Measurements from ENCODE around the gene LEP. TPM values are rescaled to one million over a fixed set of nuclear protein-coding genes. Genes with fewer than 3 reads are reported as not detected.

Gene LEP
- total and polyA plus RNA-seq, 7 donors: 0.08 to 0.78 (median 0.30) TPM

GRCh38 chr7:128227271-128227670, 13.8 kb upstream of the LEP start:
- no peak overlapping the region for H3K27ac ChIP-seq
- 77 to 79% (median 77%) methylated on average over 3 of the region's 3 CpGs for WGBS, 3 donors

GRCh38 chr7:128231021-128231420, 10.1 kb upstream of the LEP start:
- Histone ChIP-seq H3K27me3 (ENCODE audit: insufficient read depth in 3 of 3, low read length in 2 of 3) (peaks cover 0 to 9% (median 1%) of the 10 kb centered on the region in 3 donors), H3K27ac (no peak overlapping the region), H3K36me3 (ENCODE audit: insufficient read depth in 1 of 2, low read depth in 1 of 2) (no peaks in the 10 kb centered on the region), H3K4me3 (no peak overlapping the region), H3K9me3 (no peaks in the 10 kb centered on the region), H3K4me1 (no peaks in the 10 kb centered on the region)
- DNase-seq: no peak
- WGBS, 3 donors: 86 to 87% (median 87%) methylated on average over 5 of the region's 5 CpGs
- intact Hi-C loops (cut with DNase I): no loop called here
- ATAC-seq: no peak
- no peak for TF ChIP-seq CTCF (IDR thresholded peaks at IDR 0.05)

More at GRCh38 chr7:128227271-128227670, 13.8 kb upstream of the LEP start:
- TF ChIP-seq CTCF (IDR thresholded peaks at IDR 0.05): no peak
- intact Hi-C loops (cut with DNase I): no loop called here
- Histone ChIP-seq H3K9me3 (no peaks in the 10 kb centered on the region), H3K4me3 (no peak overlapping the region), H3K4me1 (no peaks in the 10 kb centered on the region), H3K27me3 (ENCODE audit: insufficient read depth in 3 of 3, low read length in 2 of 3) (peaks cover 0 to 16% (median 0%) of the 10 kb centered on the region in 3 donors), H3K36me3 (ENCODE audit: insufficient read depth in 1 of 2, low read depth in 1 of 2) (no peaks in the 10 kb centered on the region)
- no peak for DNase-seq
- no peak for ATAC-seq

GRCh38 chr7:128231677-128232076, 9.4 kb upstream of the LEP start:
- no peak for DNase-seq
- H3K4me1 ChIP-seq: no peaks in the 10 kb centered on the region
- H3K9me3 ChIP-seq: no peaks in the 10 kb centered on the region
- H3K27me3 ChIP-seq (ENCODE audit: insufficient read depth in 3 of 3, low read length in 2 of 3): peaks cover 0 to 9% (median 1%) of the 10 kb centered on the region in 3 donors
- no peaks in the 10 kb centered on the region for H3K36me3 ChIP-seq (ENCODE audit: insufficient read depth in 1 of 2, low read depth in 1 of 2)
- intact Hi-C loops (cut with DNase I): no loop called here
- TF ChIP-seq CTCF (IDR thresholded peaks at IDR 0.05): no peak
- H3K4me3 ChIP-seq: no peak overlapping the region
- ATAC-seq: no peak
- 83 to 91% (median 84%) methylated on average over 6 of the region's 6 CpGs for WGBS, 3 donors
- H3K27ac ChIP-seq: no peak overlapping the region

GRCh38 chr7:128233471-128233870, 7.6 kb upstream of the LEP start:
- Histone ChIP-seq H3K27me3 (ENCODE audit: insufficient read depth in 3 of 3, low read length in 2 of 3) (peaks cover 0 to 4% (median 3%) of the 10 kb centered on the region in 3 donors), H3K36me3 (ENCODE audit: insufficient read depth in 1 of 2, low read depth in 1 of 2) (no peaks in the 10 kb centered on the region), H3K9me3 (no peaks in the 10 kb centered on the region), H3K4me3 (no peak overlapping the region), H3K4me1 (no peaks in the 10 kb centered on the region), H3K27ac (no peak overlapping the region)
- intact Hi-C loops (cut with DNase I): no loop called here
- DNase-seq (no peak), ATAC-seq (no peak)
- 84 to 88% (median 85%) methylated on average over 5 of the region's 5 CpGs for WGBS, 3 donors
- no peak for TF ChIP-seq CTCF (IDR thresholded peaks at IDR 0.05)

- no peak for DNase-seq
- WGBS, 3 donors: 79 to 84% (median 80%) methylated on average over 9 of the region's 9 CpGs
- H3K27me3 ChIP-seq (ENCODE audit: insufficient read depth in 3 of 3, low read length in 2 of 3): peaks cover 0 to 4% (median 3%) of the 10 kb centered on the region in 3 donors
Observed at GRCh38 chr7:128234476-128235026, 6.5 kb upstream of the LEP start.

More at GRCh38 chr7:128234476-128235026, 6.5 kb upstream of the LEP start:
- H3K36me3 ChIP-seq (ENCODE audit: insufficient read depth in 1 of 2, low read depth in 1 of 2): no peaks in the 10 kb centered on the region
- H3K4me1 ChIP-seq: no peaks in the 10 kb centered on the region
- H3K4me3 ChIP-seq: no peak overlapping the region
- H3K9me3 ChIP-seq: peaks cover 10% of the 10 kb centered on the region
- no peak for ATAC-seq
- intact Hi-C loops (cut with DNase I): no loop called here
- TF ChIP-seq CTCF (IDR thresholded peaks at IDR 0.05): no peak
- H3K27ac ChIP-seq: no peak overlapping the region
